ENCODE measurements around the gene PCOLCE2. TPM values are rescaled to one million over a fixed set of nuclear protein-coding genes. Genes with fewer than 3 reads are reported as not detected.
A peak's percentile ranks its signal among the peaks of the same experiment; 100 is the strongest.

PCOLCE2 gene
- total RNA-seq, 1 donor from 2014 or later = 1.8 TPM

GRCh38 chr3:142858043-142858442 lies 30.8 kb downstream of the PCOLCE2 start:
- Mint-ChIP-seq H3K27me3 (ENCODE audit: unreplicated experiment) (no peaks in the 10 kb centered on the region), H3K4me1 (ENCODE audit: unreplicated experiment) (no peaks in the 10 kb centered on the region), H3K36me3 (ENCODE audit: low read depth, unreplicated experiment) (no peaks in the 10 kb centered on the region), H3K27ac (ENCODE audit: unreplicated experiment) (no peak overlapping the region), H3K4me3 (ENCODE audit: unreplicated experiment) (no peak overlapping the region), H3K9me3 (ENCODE audit: unreplicated experiment) (no peaks in the 10 kb centered on the region)
- TF ChIP-seq CTCF (IDR thresholded peaks at IDR 0.05; ENCODE audit: unreplicated experiment) = no peak
- no peak for DNase-seq (ENCODE audit: low spot score)

- peak; percentile 40 for DNase-seq (ENCODE audit: low spot score)
- no peak overlapping the region for H3K27ac Mint-ChIP-seq (ENCODE audit: unreplicated experiment)
- H3K4me3 Mint-ChIP-seq (ENCODE audit: unreplicated experiment) = no peak overlapping the region
- H3K4me1 Mint-ChIP-seq (ENCODE audit: unreplicated experiment) = no peaks in the 10 kb centered on the region
- no peaks in the 10 kb centered on the region for H3K9me3 Mint-ChIP-seq (ENCODE audit: unreplicated experiment)
- no peaks in the 10 kb centered on the region for H3K36me3 Mint-ChIP-seq (ENCODE audit: low read depth, unreplicated experiment)
- no peaks in the 10 kb centered on the region for H3K27me3 Mint-ChIP-seq (ENCODE audit: unreplicated experiment)
- TF ChIP-seq CTCF (IDR thresholded peaks at IDR 0.05; ENCODE audit: unreplicated experiment) = peak; percentile 16
Observed at GRCh38 chr3:142857056-142857455, 31.8 kb downstream of the PCOLCE2 start.

- Mint-ChIP-seq H3K36me3 (ENCODE audit: low read depth, unreplicated experiment) (no peaks in the 10 kb centered on the region), H3K27me3 (ENCODE audit: unreplicated experiment) (no peaks in the 10 kb centered on the region), H3K9me3 (ENCODE audit: unreplicated experiment) (no peaks in the 10 kb centered on the region), H3K4me1 (ENCODE audit: unreplicated experiment) (no peaks in the 10 kb centered on the region), H3K27ac (ENCODE audit: unreplicated experiment) (no peak overlapping the region), H3K4me3 (ENCODE audit: unreplicated experiment) (no peak overlapping the region)
- DNase-seq (ENCODE audit: low spot score) = no peak
- TF ChIP-seq CTCF (IDR thresholded peaks at IDR 0.05; ENCODE audit: unreplicated experiment) = no peak
Observed at GRCh38 chr3:142853270-142854168, 35.4 kb downstream of the PCOLCE2 start.

GRCh38 chr3:142852009-142852408 lies 36.9 kb downstream of the PCOLCE2 start:
- Mint-ChIP-seq H3K4me3 (ENCODE audit: unreplicated experiment) (no peak overlapping the region), H3K36me3 (ENCODE audit: low read depth, unreplicated experiment) (no peaks in the 10 kb centered on the region), H3K4me1 (ENCODE audit: unreplicated experiment) (no peaks in the 10 kb centered on the region), H3K9me3 (ENCODE audit: unreplicated experiment) (no peaks in the 10 kb centered on the region), H3K27me3 (ENCODE audit: unreplicated experiment) (no peaks in the 10 kb centered on the region), H3K27ac (ENCODE audit: unreplicated experiment) (no peak overlapping the region)
- no peak for TF ChIP-seq CTCF (IDR thresholded peaks at IDR 0.05; ENCODE audit: unreplicated experiment)
- DNase-seq (ENCODE audit: low spot score) = no peak

- DNase-seq (ENCODE audit: low spot score) = no peak
- H3K36me3 Mint-ChIP-seq (ENCODE audit: low read depth, unreplicated experiment) = no peaks in the 10 kb centered on the region
- TF ChIP-seq CTCF (IDR thresholded peaks at IDR 0.05; ENCODE audit: unreplicated experiment) = no peak
- H3K4me3 Mint-ChIP-seq (ENCODE audit: unreplicated experiment) = no peak overlapping the region
- H3K27ac Mint-ChIP-seq (ENCODE audit: unreplicated experiment) = no peak overlapping the region
- H3K9me3 Mint-ChIP-seq (ENCODE audit: unreplicated experiment) = no peaks in the 10 kb centered on the region
- no peaks in the 10 kb centered on the region for H3K4me1 Mint-ChIP-seq (ENCODE audit: unreplicated experiment)
- no peaks in the 10 kb centered on the region for H3K27me3 Mint-ChIP-seq (ENCODE audit: unreplicated experiment)
Observed at GRCh38 chr3:142850395-142851023, 38.4 kb downstream of the PCOLCE2 start.

All from endothelial cell (in vitro differentiated cells).